Measurements from ENCODE around the gene XPO6.

GRCh38 chr16:28069971-28070794 lies 141.6 kb downstream of the XPO6 start:
- TF ChIP-seq POLR2A (IDR thresholded peaks at IDR 0.05) = no peak
- no peak for TF ChIP-seq CTCF (IDR thresholded peaks at IDR 0.05)

All from testis (tissue), 2 donors.